AG09309 (cell line): ENCODE data around the gene ITIH3.

ENCODE experiments used
- DNase-seq: peaks from one replicate; pipeline ENCODE4 v3.0.0-alpha.2; 2010; ENCODE audit warnings: low read depth
- H3K4me3 ChIP-seq: 2 replicates; pipeline ENCODE4 v1.5.1; 2011; ENCODE audit warnings: mild to moderate bottlenecking, low read depth, low read length, moderate library complexity; ENCODE audit not compliant: control insufficient read depth
- TF ChIP-seq, protein P1 (sequence below): IDR thresholded peaks from 2 replicates; pipeline ENCODE4 v1.5.1; 2011; ENCODE audit warnings: mild to moderate bottlenecking, low read depth, low read length, inconsistent platforms; ENCODE audit not compliant: insufficient read depth, control insufficient read depth; ENCODE audit errors: missing control alignments

Gene ITIH3

DNA sequence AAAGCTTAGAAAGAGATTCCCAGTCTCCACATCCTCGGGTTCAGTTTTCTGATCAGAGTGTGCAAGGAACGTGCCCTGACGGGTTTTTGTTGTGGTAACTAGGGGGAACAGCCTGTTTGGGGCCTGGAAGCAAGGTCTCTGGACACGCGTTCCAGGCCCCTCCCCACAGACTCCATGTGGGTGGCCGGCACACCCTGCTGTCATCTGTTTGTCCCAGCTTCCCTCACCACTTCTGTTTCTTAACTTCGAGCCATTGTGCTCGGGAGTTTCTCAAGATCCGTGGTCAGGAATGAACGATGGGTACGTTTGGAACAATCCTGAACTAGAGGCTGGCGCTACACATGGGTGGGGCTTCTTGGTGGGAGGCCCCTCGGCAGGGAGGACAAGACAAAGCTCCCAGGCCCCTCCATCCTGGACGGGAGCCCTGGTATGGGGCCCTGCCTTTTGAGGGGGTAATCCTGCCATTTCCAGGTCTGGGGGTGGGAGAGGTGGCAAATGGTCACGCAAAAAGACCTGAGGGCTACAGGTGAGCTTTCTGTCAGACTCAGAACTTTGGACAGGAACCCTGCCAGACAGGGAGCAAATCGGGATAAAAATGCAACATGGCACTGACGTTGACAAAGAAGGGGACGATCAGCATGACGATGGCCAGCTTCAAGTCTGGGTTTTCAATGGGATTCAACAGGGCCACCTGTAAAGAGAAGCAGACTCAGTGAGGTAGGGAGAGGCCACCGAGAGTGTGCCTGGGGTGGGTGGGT lies 48.7 kb downstream of the ITIH3 start:
- no peak overlapping the region for H3K4me3 ChIP-seq
- TF ChIP-seq, protein P1, sequence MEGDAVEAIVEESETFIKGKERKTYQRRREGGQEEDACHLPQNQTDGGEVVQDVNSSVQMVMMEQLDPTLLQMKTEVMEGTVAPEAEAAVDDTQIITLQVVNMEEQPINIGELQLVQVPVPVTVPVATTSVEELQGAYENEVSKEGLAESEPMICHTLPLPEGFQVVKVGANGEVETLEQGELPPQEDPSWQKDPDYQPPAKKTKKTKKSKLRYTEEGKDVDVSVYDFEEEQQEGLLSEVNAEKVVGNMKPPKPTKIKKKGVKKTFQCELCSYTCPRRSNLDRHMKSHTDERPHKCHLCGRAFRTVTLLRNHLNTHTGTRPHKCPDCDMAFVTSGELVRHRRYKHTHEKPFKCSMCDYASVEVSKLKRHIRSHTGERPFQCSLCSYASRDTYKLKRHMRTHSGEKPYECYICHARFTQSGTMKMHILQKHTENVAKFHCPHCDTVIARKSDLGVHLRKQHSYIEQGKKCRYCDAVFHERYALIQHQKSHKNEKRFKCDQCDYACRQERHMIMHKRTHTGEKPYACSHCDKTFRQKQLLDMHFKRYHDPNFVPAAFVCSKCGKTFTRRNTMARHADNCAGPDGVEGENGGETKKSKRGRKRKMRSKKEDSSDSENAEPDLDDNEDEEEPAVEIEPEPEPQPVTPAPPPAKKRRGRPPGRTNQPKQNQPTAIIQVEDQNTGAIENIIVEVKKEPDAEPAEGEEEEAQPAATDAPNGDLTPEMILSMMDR, result no peak
- DNase-seq, result no peak

- DNase-seq, result no peak
- H3K4me3 ChIP-seq, result no peak overlapping the region
- TF ChIP-seq, protein P1, result no peak
These were observed 49.3 kb downstream of the ITIH3 start for GRCh38 chr3:52843881-52844280.

- TF ChIP-seq, protein P1, result no peak
- no peak overlapping the region for H3K4me3 ChIP-seq
- no peak for DNase-seq
These were observed 49.8 kb downstream of the ITIH3 start for GRCh38 chr3:52844290-52844975.

GRCh38 chr3:52845157-52845556 lies 50.6 kb downstream of the ITIH3 start:
- DNase-seq, result no peak
- no peak overlapping the region for H3K4me3 ChIP-seq
- TF ChIP-seq, protein P1, result no peak

DNA sequence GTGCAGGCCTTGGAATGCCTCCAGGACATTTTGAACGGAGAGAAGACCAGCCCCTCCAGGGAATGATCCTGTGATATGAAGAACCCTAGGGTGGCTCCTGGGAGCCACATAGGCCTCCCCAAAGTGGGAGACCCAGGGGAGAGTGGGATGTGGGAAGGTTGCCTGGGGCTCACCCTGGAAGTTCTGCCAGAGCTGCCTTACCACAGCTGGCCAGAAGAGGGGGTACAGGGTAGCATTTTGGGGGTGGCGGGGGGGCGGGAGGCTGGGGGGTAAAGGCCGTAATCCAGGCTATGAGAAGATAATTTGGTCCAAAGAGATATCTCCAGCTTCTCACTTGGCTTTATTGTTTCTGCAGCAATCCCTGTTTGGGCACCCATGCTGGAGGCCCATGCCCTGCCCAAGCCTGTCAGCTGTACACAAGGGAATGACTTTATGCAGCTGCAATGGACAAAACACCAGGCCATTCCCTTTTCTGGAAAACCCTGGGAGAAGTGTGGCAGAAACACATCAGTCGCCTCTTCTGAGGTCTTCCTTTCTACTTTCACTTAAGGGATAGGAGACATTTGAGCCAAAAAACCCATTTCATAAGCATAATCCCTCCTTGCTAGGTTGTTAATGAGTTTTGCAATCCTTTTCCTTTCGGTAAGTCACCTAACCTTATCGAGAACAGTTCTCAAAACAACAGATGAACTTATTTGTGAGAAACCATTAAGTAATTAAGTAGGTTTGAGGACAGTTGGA lies 51.3 kb downstream of the ITIH3 start:
- no peak for DNase-seq
- TF ChIP-seq, protein P1, result peak; percentile 49
- H3K4me3 ChIP-seq, result no peak overlapping the region

GRCh38 chr3:52846432-52846965 lies 51.9 kb downstream of the ITIH3 start:
- TF ChIP-seq, protein P1, result no peak
- H3K4me3 ChIP-seq, result no peak overlapping the region
- DNase-seq, result no peak
